CD14-positive monocyte (primary cell): ENCODE results near the gene ATMIN. TPM values are rescaled to one million over a fixed set of nuclear protein-coding genes. Genes with fewer than 3 reads are reported as not detected.

Source experiments
- DNase-seq, 3 donors: peaks; one replicate each; pipeline ENCODE4 v3.0.0-alpha.2; 2011 to 2022
- H2AFZ ChIP-seq: 2 replicates; pipeline ENCODE4 v1.6.0; 2012; ENCODE audit warnings: mild to moderate bottlenecking, low read depth, low read length, inconsistent platforms; ENCODE audit not compliant: insufficient read depth, poor library complexity, severe bottlenecking
- H3K27ac ChIP-seq, 2 donors: 1 replicate in 1 of 2; 2 replicates in 1 of 2; pipeline ENCODE4 v1.5.1; 2012 to 2013; ENCODE audit warnings: low read length in 2 of 2, control low read depth in 1 of 2, inconsistent platforms in 1 of 2, low read depth in 1 of 2, mild to moderate bottlenecking in 1 of 2
- H3K27me3 ChIP-seq, 2 donors: one replicate each; pipeline versions ENCODE4 v1.6.0 to v1.6.1; 2011 to 2013; ENCODE audit warnings: low read length in 2 of 2; ENCODE audit not compliant: control insufficient read depth in 2 of 2, insufficient read depth in 2 of 2
- H3K36me3 ChIP-seq, 2 donors: replicated peaks in 1 of 2; 1 replicate in 1 of 2; 2 replicates in 1 of 2; pipeline versions ENCODE4 v1.5.1 to v1.6.1; 2012 to 2013; ENCODE audit warnings: low read length in 2 of 2, control low read depth in 1 of 2, inconsistent platforms in 1 of 2, mild to moderate bottlenecking in 1 of 2; ENCODE audit not compliant: insufficient read depth in 2 of 2, control insufficient read depth in 1 of 2
- H3K4me1 ChIP-seq, 2 donors: 1 replicate in 1 of 2; 2 replicates in 1 of 2; pipeline versions ENCODE4 v1.5.1 to v1.6.1; 2012 to 2013; ENCODE audit warnings: low read length in 2 of 2, control low read depth in 1 of 2, inconsistent platforms in 1 of 2, mild to moderate bottlenecking in 1 of 2, moderate library complexity in 1 of 2; ENCODE audit not compliant: insufficient read depth in 2 of 2, control insufficient read depth in 1 of 2
- H3K4me2 ChIP-seq: replicated peaks from 2 replicates; pipeline ENCODE3; 2012; ENCODE audit warnings: low read length, moderate library complexity, mild to moderate bottlenecking; ENCODE audit not compliant: poor library complexity, severe bottlenecking; ENCODE audit errors: extremely low read depth
- H3K4me3 ChIP-seq, 3 experiments: fragments of 200-600 bp in 1 of 3; sonication (generic) in 1 of 3; replicated peaks in 1 of 3; 1 replicate in 2 of 3; 2 replicates in 1 of 3; pipeline ENCODE4 v1.5.1; 2011 to 2013; ENCODE audit warnings: low read length in 3 of 3, mild to moderate bottlenecking in 3 of 3, control low read depth in 2 of 3, low read depth in 2 of 3, inconsistent platforms in 1 of 3, moderate library complexity in 1 of 3
- H3K79me2 ChIP-seq: 2 replicates; pipeline ENCODE4 v1.6.0; 2012; ENCODE audit warnings: mild to moderate bottlenecking, control low read depth, inconsistent platforms, low read length, moderate library complexity; ENCODE audit not compliant: insufficient read depth
- H3K9ac ChIP-seq: 2 replicates; pipeline ENCODE4 v1.6.0; 2017; ENCODE audit warnings: low read length, mild to moderate bottlenecking; ENCODE audit not compliant: insufficient read depth, poor library complexity, severe bottlenecking
- H3K9me3 ChIP-seq, 2 donors: replicated peaks in 1 of 2; 1 replicate in 1 of 2; 2 replicates in 1 of 2; pipeline versions ENCODE4 v1.5.1 to v1.6.1; 2012 to 2013; ENCODE audit warnings: low read length in 2 of 2, control low read depth in 1 of 2; ENCODE audit not compliant: control insufficient read depth in 1 of 2, insufficient read depth in 1 of 2
- H4K20me1 ChIP-seq: 2 replicates; pipeline ENCODE4 v1.6.0; 2012; ENCODE audit warnings: mild to moderate bottlenecking, low read length, control low read depth, moderate library complexity; ENCODE audit not compliant: insufficient read depth
- H3K27ac Mint-ChIP-seq, 7 donors: one replicate each; pipeline ENCODE4 v1.8.0; 2020; ENCODE audit warnings: mild to moderate bottlenecking in 7 of 7, mixed read lengths in 7 of 7, moderate library complexity in 6 of 7, inconsistent platforms in 2 of 7
- H3K27me3 Mint-ChIP-seq, 3 donors: one replicate each; pipeline ENCODE4 v1.8.0; 2021 to 2022; ENCODE audit warnings: low read depth in 3 of 3, mild to moderate bottlenecking in 3 of 3, mixed read lengths in 3 of 3, moderate library complexity in 3 of 3, inconsistent platforms in 1 of 3
- H3K36me3 Mint-ChIP-seq, 2 donors: one replicate each; pipeline ENCODE4 v1.8.0; 2020; ENCODE audit warnings: mixed read lengths in 2 of 2, inconsistent platforms in 1 of 2, mild to moderate bottlenecking in 1 of 2
- H3K4me1 Mint-ChIP-seq: one replicate; pipeline ENCODE4 v1.8.0; 2020; ENCODE audit warnings: mild to moderate bottlenecking, mixed read lengths
- H3K4me3 Mint-ChIP-seq, 2 donors: one replicate each; pipeline ENCODE4 v1.8.0; 2020; ENCODE audit warnings: mild to moderate bottlenecking in 2 of 2, mixed read lengths in 2 of 2, moderate library complexity in 1 of 2
- H3K9me3 Mint-ChIP-seq, 7 donors: one replicate each; pipeline ENCODE4 v1.8.0; 2020 to 2022; ENCODE audit warnings: mixed read lengths in 7 of 7, mild to moderate bottlenecking in 6 of 7, moderate library complexity in 6 of 7, inconsistent platforms in 2 of 7
- WGBS: methylation state at CpG from one replicate; pipeline ENCODE4 v1.1.5; 2013; ENCODE audit warnings: missing lambda C conversion rate; ENCODE audit not compliant: insufficient coverage; 5-methylcytosine and 5-hydroxymethylcytosine counted together
- intact Hi-C, 2 donors: fragments of 100-400 bp; cut with micrococcal nuclease; formaldehyde crosslinking; loops; one replicate each; pipeline versions ENCODE4 v1.15.0 to v1.15.1; 2023
- polyA plus RNA-seq, 3 donors: library from polyadenylated mRNA; depleted of rRNA in 1 of 3; unstranded in 2 of 3; stranded (reverse) in 1 of 3; fragments of 300-500 nt in 2 of 3; fragments of >200 nt in 1 of 3; fragmentation: Illumina TruSeq in 2 of 3; gene quantifications; 1 replicate in 2 of 3; 2 replicates in 1 of 3; pipeline ENCODE4 v1.2.3, GENCODE V29; 2012 to 2021
- TF ChIP-seq, protein P1 (sequence below): fragments of 200-600 bp; IDR thresholded peaks from one replicate; pipeline ENCODE4 v1.8.0; 2022; ENCODE audit warnings: antibody characterized with exemption, mild to moderate bottlenecking

The ATMIN gene
- polyA plus RNA-seq, 3 donors: 10.9 to 17.6 (median 13.2) TPM

GRCh38 chr16:81001330-81001729, 34.3 kb upstream of the ATMIN start:
- no peaks in the 10 kb centered on the region for H3K36me3 Mint-ChIP-seq
- H3K27ac Mint-ChIP-seq: no peak overlapping the region
- Histone ChIP-seq H3K4me1 (peaks cover 27 to 48% of the 10 kb centered on the region in 2 donors), H3K27ac (no peak overlapping the region), H3K4me3 (no peak overlapping the region), H3K79me2 (peaks cover 100% of the 10 kb centered on the region), H3K9ac (no peak overlapping the region), H4K20me1 (no peaks in the 10 kb centered on the region), H3K9me3 (no peaks in the 10 kb centered on the region), H3K36me3 (no peaks in the 10 kb centered on the region), H2AFZ (no peak overlapping the region), H3K27me3 (no peaks in the 10 kb centered on the region), H3K4me2 (no peak overlapping the region)
- H3K9me3 Mint-ChIP-seq: no peaks in the 10 kb centered on the region
- no peak for DNase-seq
- intact Hi-C loops: loop anchor here in 1 of 2 donors (5.0 to 10.0 kb wide), 4 partner anchors 36 to 743 kb away; partner anchors contain the start of genes ATMIN, DYNLRB2 and GAN
- TF ChIP-seq, protein P1, sequence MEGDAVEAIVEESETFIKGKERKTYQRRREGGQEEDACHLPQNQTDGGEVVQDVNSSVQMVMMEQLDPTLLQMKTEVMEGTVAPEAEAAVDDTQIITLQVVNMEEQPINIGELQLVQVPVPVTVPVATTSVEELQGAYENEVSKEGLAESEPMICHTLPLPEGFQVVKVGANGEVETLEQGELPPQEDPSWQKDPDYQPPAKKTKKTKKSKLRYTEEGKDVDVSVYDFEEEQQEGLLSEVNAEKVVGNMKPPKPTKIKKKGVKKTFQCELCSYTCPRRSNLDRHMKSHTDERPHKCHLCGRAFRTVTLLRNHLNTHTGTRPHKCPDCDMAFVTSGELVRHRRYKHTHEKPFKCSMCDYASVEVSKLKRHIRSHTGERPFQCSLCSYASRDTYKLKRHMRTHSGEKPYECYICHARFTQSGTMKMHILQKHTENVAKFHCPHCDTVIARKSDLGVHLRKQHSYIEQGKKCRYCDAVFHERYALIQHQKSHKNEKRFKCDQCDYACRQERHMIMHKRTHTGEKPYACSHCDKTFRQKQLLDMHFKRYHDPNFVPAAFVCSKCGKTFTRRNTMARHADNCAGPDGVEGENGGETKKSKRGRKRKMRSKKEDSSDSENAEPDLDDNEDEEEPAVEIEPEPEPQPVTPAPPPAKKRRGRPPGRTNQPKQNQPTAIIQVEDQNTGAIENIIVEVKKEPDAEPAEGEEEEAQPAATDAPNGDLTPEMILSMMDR: no peak
- H3K27me3 Mint-ChIP-seq: peaks cover 0 to 2% (median 0%) of the 10 kb centered on the region in 3 donors
- WGBS: no CpG with 5 or more reads among the region's 5 CpGs
- peaks cover 51% of the 10 kb centered on the region for H3K4me1 Mint-ChIP-seq
- no peak overlapping the region for H3K4me3 Mint-ChIP-seq

DNA sequence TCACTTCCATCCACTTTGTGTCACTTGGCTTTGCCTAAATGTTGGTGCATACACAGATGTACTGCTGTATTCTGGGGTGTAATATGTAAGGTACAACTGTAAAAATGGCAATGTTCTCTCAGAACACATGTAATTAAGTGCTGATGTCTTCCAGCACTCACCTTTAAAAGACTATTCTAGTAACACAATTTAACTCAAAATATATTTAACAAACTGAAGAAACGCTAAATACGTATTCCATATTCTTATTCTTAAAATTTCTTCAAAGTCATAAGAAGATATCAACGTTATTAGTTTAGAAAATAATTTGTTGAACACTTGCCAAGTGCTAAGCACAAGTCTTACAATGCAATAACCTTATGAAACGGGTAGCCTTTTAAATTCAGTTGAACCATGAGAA, 32.6 kb upstream of the ATMIN start:
- Mint-ChIP-seq H3K9me3 (no peaks in the 10 kb centered on the region), H3K27ac (peak overlapping the region in 4 of 7 donors; percentile 14 to 83 (median 41)), H3K4me1 (peaks cover 42% of the 10 kb centered on the region), H3K27me3 (peaks cover 0 to 2% (median 0%) of the 10 kb centered on the region in 3 donors), H3K4me3 (no peak overlapping the region), H3K36me3 (no peaks in the 10 kb centered on the region)
- Histone ChIP-seq H3K79me2 (peaks cover 88% of the 10 kb centered on the region), H3K27ac (peak overlapping the region in 1 of 2 donors; percentile 74), H3K36me3 (no peaks in the 10 kb centered on the region), H3K4me1 (peaks cover 24 to 37% of the 10 kb centered on the region in 2 donors), H3K4me2 (no peak overlapping the region), H3K9ac (no peak overlapping the region), H3K9me3 (no peaks in the 10 kb centered on the region), H3K4me3 (no peak overlapping the region), H3K27me3 (no peaks in the 10 kb centered on the region), H4K20me1 (no peaks in the 10 kb centered on the region), H2AFZ (no peak overlapping the region)
- WGBS: no CpG with 5 or more reads among the region's 4 CpGs
- DNase-seq: no peak
- TF ChIP-seq, protein P1: no peak
- intact Hi-C loops: loop anchor here in 1 of 2 donors (5.0 to 10.0 kb wide), 4 partner anchors 34 to 742 kb away; partner anchors contain the start of genes ATMIN, DYNLRB2 and GAN
